HG02885 (cell line): Measurements from ENCODE around the gene PLXNA3.
"Not testable (repeated sequence)": the region's sequence is repeated elsewhere in the genome, so short reads cannot be mapped to it uniquely, and the experiment has no call there.

ENCODE experiments used
- ATAC-seq: cut with Tn5 transposase; IDR thresholded peaks from one replicate; pipeline ENCODE4 v1.9.1; 2021; ENCODE audit warnings: mild to moderate bottlenecking; ENCODE audit not compliant: unreplicated experiment, poor library complexity

The PLXNA3 gene

DNA sequence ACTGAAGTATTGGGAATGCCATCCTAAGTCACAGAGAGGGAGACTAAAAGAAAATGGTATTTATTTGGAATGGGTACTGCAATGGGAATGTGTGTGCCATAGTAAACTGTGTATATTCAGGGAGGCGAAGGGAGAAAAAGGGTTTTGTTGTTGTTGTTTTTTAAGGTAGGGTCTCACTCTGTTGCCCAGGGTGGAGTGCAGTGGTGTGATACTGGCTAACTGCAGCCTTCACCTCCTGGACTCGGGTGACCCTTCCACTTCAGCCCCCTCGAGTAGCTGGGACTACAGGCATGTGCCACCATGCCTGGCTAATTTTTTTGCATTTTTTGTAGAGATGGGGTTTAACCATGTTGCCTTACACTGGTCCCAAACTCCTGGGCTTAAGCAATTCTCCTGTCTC, 36.6 kb downstream of the PLXNA3 start:
- no peak for ATAC-seq

- ATAC-seq = no peak
Measured at GRCh38 chrX:154495472-154495922, 37.4 kb downstream of the PLXNA3 start.

DNA sequence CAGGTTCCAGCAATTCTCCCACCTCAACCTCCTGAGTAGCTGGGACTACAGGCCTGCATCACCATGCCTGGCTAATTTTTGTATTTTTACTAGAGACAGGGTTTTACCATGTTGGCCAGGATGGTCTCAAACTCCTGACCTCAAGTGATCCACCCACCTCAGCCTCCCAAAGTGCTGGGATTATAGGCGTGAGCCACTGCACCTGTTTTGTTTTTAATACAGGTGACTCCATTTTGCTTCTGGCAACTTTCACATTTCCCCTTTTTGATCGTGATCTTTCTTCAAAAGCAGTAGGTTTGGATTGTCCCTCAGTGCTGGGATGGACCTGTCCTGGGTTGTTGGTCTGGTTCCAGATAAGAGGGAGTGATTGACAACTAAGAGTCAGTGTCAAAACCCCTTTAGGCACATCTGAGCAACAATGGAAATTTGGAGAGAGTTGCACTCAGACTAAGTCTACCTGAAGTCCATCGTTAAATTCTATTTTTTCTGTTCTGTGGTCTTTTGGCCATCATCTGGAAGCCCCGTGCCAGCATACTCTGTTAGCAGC, 38.6 kb downstream of the PLXNA3 start:
- not testable (repeated sequence) for ATAC-seq

GRCh38 chrX:154501423-154501822, 43.3 kb downstream of the PLXNA3 start:
- ATAC-seq = not testable (repeated sequence)

GRCh38 chrX:154502098-154502497, 44.0 kb downstream of the PLXNA3 start:
- ATAC-seq = no peak

GRCh38 chrX:154502989-154503388, 44.9 kb downstream of the PLXNA3 start:
- no peak for ATAC-seq

DNA sequence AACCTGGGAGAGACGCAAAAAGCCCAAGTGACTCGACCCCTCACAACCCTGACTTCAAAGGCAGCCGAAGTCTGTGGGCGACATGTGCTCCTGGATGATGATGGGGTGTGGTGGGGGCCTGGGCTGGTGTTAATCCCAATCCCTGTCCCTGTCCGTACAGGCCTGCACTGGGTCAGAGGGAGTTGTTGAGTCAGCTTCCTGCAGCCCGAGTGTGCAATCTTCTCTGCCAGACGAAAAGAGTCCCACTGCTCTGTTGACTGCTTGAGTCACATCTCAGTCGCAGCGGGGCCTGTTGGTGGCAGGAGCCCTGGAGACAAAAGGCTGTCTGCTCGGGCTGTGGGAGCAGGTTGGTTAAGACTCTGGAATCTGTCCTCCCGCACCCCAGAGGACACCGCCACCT, 47.7 kb downstream of the PLXNA3 start:
- ATAC-seq = no peak

GRCh38 chrX:154506483-154507332, 48.6 kb downstream of the PLXNA3 start:
- ATAC-seq = no peak

GRCh38 chrX:154507673-154508383, 49.7 kb downstream of the PLXNA3 start:
- ATAC-seq = no peak

GRCh38 chrX:154508384-154508745, 50.3 kb downstream of the PLXNA3 start:
- no peak for ATAC-seq

- no peak for ATAC-seq
Measured at GRCh38 chrX:154509455-154509854, 51.4 kb downstream of the PLXNA3 start.

DNA sequence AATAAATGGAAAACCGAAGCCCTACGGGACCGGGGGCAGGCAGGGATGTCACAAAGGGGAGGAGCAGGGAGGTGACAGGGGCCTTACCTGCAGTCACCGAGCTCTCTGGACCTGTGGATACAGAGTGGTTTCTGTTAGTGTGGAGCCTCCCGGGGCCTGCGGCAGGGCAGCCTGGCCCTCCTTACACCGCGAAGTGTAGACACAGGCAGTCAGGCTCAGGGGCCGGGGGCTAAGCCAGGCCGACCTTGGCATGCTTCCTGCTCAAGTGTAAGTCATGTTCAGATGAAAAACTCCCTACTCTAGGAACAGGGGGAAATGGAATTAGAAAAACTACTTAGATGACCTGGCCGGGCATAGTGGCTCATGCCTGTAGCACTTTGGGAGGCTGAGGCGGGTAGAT, 53.7 kb downstream of the PLXNA3 start:
- no peak for ATAC-seq

GRCh38 chrX:154512879-154513553, 54.9 kb downstream of the PLXNA3 start:
- ATAC-seq = no peak

DNA sequence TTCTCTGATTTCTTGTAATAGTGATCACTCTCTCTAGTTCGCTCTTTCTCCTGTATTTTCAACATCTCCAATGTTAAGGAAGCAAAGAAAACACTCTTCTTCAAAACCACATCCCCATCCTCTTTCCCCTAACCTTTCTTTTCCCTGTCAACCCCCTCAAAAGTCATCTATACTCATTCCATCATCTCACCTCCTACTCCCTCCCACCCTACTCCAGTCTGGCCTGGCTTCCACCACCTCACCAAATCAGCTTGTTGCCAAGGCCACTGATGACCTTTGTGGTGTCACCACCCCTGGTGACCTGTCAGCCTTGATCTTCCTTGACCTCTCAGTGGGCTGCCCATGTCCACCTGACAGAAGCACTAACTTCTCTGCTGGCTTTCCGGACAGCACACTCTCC, 55.6 kb downstream of the PLXNA3 start:
- no peak for ATAC-seq

DNA sequence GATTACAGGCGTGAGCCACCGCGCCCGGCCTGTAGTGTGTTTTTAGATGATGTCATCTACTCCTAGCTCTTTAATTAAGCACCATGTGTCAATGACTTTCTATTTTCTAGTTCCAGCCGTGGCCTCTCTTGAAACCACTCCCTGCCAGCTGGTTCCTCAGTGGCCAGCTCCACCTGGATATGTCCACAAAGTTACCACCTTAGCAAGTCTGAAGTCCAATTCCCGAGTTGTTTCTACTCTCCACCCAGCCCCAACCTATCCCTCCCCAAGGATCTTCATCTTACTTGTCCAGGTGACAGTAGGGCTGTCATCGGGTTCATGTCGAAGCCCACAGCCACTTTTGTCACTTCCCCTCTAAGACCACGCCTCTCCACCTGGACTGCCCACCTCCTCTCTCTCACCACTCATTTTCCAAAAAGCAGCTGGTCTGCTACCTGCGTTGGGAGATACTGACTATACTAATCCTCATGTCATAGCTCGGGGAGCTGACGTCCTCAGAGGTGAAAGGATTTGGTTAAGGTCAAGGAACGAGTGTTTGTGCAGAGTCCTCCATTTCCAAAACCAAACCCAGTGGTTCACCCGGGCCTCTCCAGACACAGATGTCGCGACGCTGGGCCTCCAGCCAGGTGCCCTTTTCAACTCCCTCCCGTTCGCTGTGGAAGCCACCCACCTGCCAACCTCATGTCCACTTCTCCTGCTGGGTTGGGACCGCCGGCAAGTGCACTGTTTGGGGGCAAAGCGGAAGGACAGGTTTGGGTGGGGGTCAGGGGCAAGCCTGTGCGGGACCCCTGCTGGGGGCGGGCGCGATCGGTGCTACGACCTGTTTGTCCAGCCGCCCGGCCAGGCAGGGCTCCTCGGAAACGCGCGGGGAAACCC, 57.2 kb downstream of the PLXNA3 start:
- ATAC-seq = no peak

DNA sequence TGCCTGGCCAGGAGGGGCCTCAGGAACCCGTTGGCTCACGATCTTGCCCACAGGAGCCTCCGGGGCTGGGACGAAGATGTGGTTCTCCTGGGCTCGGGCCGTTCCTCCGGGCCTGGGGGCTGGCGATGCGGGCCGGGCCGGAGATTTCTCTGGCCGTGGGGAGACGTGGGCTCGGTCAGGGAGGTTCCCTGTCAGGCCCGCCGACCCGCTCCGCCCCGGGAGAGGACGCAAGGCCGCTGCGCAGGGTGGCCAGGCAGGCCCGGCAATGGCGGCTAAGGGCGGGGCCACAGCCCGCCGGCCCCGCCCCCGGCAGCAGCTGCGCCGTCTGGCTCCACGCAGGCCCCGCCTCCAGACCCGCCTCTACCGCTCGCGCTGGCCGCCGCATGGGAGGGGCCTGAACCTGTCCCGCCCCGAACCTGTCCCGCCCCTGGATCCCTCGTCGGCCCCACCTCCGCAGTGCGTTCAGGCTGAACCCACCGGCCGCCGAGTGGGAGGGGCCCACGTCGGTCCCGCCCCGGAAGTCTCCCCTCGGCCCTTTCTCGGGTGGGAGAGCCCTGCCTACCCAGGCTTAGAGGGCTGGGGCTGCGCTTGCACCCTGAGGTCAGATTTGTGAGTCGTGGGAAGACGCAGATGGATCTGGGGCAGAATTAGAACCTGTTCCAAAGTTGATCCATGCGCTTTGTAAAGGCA, 58.0 kb downstream of the PLXNA3 start, which contains the start of gene FAM3A:
FAM3A (minus strand) TSS at position 267 of the 690 bp plus-strand sequence. CDS start 460 bp downstream, outside the sequence.
- ATAC-seq = peak; percentile 93

DNA sequence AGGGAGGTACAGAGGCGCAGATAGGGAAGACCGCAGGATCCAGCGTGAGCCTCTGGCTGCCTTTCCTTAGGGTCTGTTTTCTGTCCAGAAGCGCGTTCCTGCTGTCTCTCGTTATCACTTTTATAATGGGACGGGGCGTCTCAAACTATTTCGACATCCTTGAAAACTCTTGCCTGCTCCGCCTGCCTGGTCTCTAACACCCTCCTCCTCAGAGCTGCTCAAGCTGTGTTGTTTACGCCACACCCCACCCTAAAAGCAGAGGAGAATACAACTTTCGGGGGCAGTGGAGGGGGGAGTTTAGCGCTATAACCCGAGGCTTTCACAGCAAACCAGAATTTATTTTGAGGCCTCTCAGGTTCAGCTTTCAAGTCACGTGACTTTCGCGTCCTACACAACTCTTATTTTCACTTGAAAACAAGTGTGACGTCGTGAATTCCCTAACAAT, 58.6 kb downstream of the PLXNA3 start:
- ATAC-seq = no peak

- ATAC-seq = no peak
Measured at GRCh38 chrX:154517101-154517781, 59.2 kb downstream of the PLXNA3 start.
